Right renal cortex interstitium (tissue), 3 donors: ENCODE measurements around the gene DLG3. TPM values are rescaled to one million over a fixed set of nuclear protein-coding genes. Genes with fewer than 3 reads are reported as not detected.
"Not testable (repeated sequence)": the region's sequence is repeated elsewhere in the genome, so short reads cannot be mapped to it uniquely, and the experiment has no call there.

Experiments used
- DNase-seq, 3 donors: peaks; one replicate each; pipeline ENCODE4 v3.0.0-alpha.2; 2013; ENCODE audit warnings: low read depth in 3 of 3, low spot score in 2 of 3
- polyA plus RNA-seq, 3 donors: library from polyadenylated mRNA; unstranded; fragments of 120-200 nt; gene quantifications; one replicate each; pipeline ENCODE4 v1.2.1, GENCODE V29; 2013; ENCODE audit not compliant: insufficient read length in 3 of 3

DLG3 gene
- 10 to 100 TPM; 40.2 to 45.3 (median 44.8) TPM for polyA plus RNA-seq

- DNase-seq: no peak
These were observed at the start of gene DLG3 for GRCh38 chrX:70444326-70444945. Gene DLG3 (plus strand): TSS chrX:70444835. CDS start chrX:70445202, 367 bp downstream.

GRCh38 chrX:70398899-70399298 lies 45.7 kb upstream of the DLG3 start:
- DNase-seq: no peak

- DNase-seq: not testable (repeated sequence)
These were observed 44.5 kb upstream of the DLG3 start for GRCh38 chrX:70400181-70400580.

- DNase-seq: no peak
These were observed 41.9 kb upstream of the DLG3 start for GRCh38 chrX:70402721-70403120.

- no peak for DNase-seq
These were observed 39.6 kb upstream of the DLG3 start for GRCh38 chrX:70405003-70405402.

GRCh38 chrX:70410921-70411320 lies 33.7 kb upstream of the DLG3 start:
- DNase-seq: no peak

GRCh38 chrX:70411475-70411874 lies 33.2 kb upstream of the DLG3 start:
- no peak for DNase-seq

- no peak for DNase-seq
These were observed 23.0 kb upstream of the DLG3 start for GRCh38 chrX:70421618-70422017.

- peak in 1 of 3 donors; percentile 41 for DNase-seq
These were observed 21.7 kb upstream of the DLG3 start, which contains the start of gene GDPD2 for GRCh38 chrX:70422851-70423341. Gene GDPD2 (plus strand): TSS chrX:70423314. CDS start chrX:70424985, 1,671 bp downstream.

GRCh38 chrX:70423936-70424675 lies 20.5 kb upstream of the DLG3 start:
- DNase-seq: no peak

GRCh38 chrX:70424801-70425200 lies 19.8 kb upstream of the DLG3 start:
- no peak for DNase-seq

- no peak for DNase-seq
These were observed 18.1 kb upstream of the DLG3 start for GRCh38 chrX:70426286-70427278.

GRCh38 chrX:70427365-70427764 lies 17.3 kb upstream of the DLG3 start:
- DNase-seq: no peak

- DNase-seq: no peak
These were observed 14.9 kb upstream of the DLG3 start for GRCh38 chrX:70429759-70430158.

- no peak for DNase-seq
These were observed 11.4 kb upstream of the DLG3 start for GRCh38 chrX:70432936-70433847.

- DNase-seq: no peak
These were observed 10.7 kb upstream of the DLG3 start for GRCh38 chrX:70433848-70434351.

GRCh38 chrX:70434352-70434866 lies 10.2 kb upstream of the DLG3 start:
- no peak for DNase-seq

GRCh38 chrX:70434914-70435586 lies 9.6 kb upstream of the DLG3 start:
- DNase-seq: no peak

- no peak for DNase-seq
These were observed 8.3 kb upstream of the DLG3 start for GRCh38 chrX:70436343-70436742.
